WERI-Rb-1 (cell line): Measurements from ENCODE around the gene HTR1E.

ENCODE experiments used
- DNase-seq: peaks from one replicate; pipeline ENCODE4 v3.0.0-alpha.2; 2020
- H3K27ac ChIP-seq: fragments of 250-450 bp; sonication (Bioruptor Pico); 2 replicates; pipeline ENCODE4 v1.5.1; 2020; ENCODE audit warnings: mild to moderate bottlenecking, moderate library complexity
- H3K27me3 ChIP-seq: fragments of 250-450 bp; sonication (Bioruptor Pico); 2 replicates; pipeline ENCODE4 v1.5.1; 2021; ENCODE audit warnings: mild to moderate bottlenecking, low read depth, moderate library complexity; ENCODE audit not compliant: insufficient read depth, severe bottlenecking
- H3K36me3 ChIP-seq: fragments of 250-450 bp; sonication (Bioruptor Pico); 2 replicates; pipeline ENCODE4 v1.5.1; 2020; ENCODE audit warnings: mild to moderate bottlenecking, moderate library complexity
- H3K4me3 ChIP-seq: 2 replicates; pipeline ENCODE4 v1.5.1; 2011; ENCODE audit warnings: low read depth, mild to moderate bottlenecking, control low read depth, low read length
- H3K9me3 ChIP-seq: fragments of 250-450 bp; sonication (Bioruptor Pico); 2 replicates; pipeline ENCODE4 v1.5.1; 2021; ENCODE audit warnings: mild to moderate bottlenecking, moderate library complexity; ENCODE audit not compliant: severe bottlenecking
- TF ChIP-seq, protein P1 (sequence below): IDR thresholded peaks from 2 replicates; pipeline ENCODE4 v1.5.1; 2011; ENCODE audit warnings: low read depth, mild to moderate bottlenecking, control low read depth, inconsistent platforms, low read length

Gene HTR1E

GRCh38 chr6:86943819-86944407 is 6.6 kb downstream of the HTR1E start:
- Histone ChIP-seq H3K36me3 (no peaks in the 10 kb centered on the region), H3K4me3 (no peak overlapping the region), H3K9me3 (no peaks in the 10 kb centered on the region), H3K27ac (no peak overlapping the region), H3K27me3 (peaks cover 45% of the 10 kb centered on the region)
- no peak for DNase-seq
- TF ChIP-seq, protein P1, sequence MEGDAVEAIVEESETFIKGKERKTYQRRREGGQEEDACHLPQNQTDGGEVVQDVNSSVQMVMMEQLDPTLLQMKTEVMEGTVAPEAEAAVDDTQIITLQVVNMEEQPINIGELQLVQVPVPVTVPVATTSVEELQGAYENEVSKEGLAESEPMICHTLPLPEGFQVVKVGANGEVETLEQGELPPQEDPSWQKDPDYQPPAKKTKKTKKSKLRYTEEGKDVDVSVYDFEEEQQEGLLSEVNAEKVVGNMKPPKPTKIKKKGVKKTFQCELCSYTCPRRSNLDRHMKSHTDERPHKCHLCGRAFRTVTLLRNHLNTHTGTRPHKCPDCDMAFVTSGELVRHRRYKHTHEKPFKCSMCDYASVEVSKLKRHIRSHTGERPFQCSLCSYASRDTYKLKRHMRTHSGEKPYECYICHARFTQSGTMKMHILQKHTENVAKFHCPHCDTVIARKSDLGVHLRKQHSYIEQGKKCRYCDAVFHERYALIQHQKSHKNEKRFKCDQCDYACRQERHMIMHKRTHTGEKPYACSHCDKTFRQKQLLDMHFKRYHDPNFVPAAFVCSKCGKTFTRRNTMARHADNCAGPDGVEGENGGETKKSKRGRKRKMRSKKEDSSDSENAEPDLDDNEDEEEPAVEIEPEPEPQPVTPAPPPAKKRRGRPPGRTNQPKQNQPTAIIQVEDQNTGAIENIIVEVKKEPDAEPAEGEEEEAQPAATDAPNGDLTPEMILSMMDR = no peak

DNA sequence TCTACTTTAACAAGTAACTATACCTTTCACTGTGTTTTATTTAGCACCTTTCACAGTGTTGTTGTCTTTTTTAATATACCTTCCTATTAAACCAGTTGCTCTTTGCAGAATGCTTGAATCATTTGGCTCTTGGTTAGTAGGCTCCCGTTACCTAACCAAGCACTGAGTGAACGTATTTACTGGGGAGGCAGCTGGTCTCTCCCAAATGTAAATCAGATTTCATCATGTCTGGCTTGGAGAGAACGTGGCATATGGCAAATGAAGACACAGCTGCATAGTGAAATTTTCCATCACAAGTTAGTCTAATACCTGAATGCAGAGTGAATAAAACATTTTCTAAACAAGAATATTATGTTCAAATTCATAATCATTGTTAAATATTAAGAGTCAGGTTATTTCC is 12.4 kb downstream of the HTR1E start:
- no peaks in the 10 kb centered on the region for H3K36me3 ChIP-seq
- TF ChIP-seq, protein P1 = no peak
- no peak overlapping the region for H3K27ac ChIP-seq
- peaks cover 12% of the 10 kb centered on the region for H3K27me3 ChIP-seq
- H3K4me3 ChIP-seq = no peak overlapping the region
- no peak for DNase-seq
- no peaks in the 10 kb centered on the region for H3K9me3 ChIP-seq

GRCh38 chr6:86952991-86953390 is 15.7 kb downstream of the HTR1E start:
- H3K9me3 ChIP-seq = no peaks in the 10 kb centered on the region
- H3K27ac ChIP-seq = no peak overlapping the region
- H3K27me3 ChIP-seq = peaks cover 15% of the 10 kb centered on the region
- H3K4me3 ChIP-seq = no peak overlapping the region
- no peaks in the 10 kb centered on the region for H3K36me3 ChIP-seq
- no peak for DNase-seq
- TF ChIP-seq, protein P1 = no peak

DNA sequence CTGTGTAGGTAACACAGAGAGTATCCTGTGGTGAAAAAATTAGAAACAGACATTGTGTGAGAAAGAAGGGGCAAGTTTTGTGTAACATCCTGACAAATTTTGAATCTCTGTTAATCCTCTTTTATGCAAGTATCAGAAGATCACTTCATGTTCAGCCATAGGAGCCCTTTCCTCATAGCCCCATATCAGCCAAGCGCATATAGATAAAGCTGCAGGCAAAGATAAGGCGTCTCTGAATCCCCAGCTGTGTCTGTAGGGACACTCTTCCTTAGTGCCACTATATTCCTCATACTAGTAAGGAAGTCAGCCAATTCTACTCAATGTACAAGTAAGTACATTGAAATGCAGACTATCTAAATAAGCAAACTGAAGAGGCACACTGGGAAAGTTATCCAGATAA is 22.3 kb downstream of the HTR1E start:
- Histone ChIP-seq H3K4me3 (no peak overlapping the region), H3K9me3 (no peaks in the 10 kb centered on the region), H3K27ac (no peak overlapping the region), H3K36me3 (no peaks in the 10 kb centered on the region), H3K27me3 (peaks cover 4% of the 10 kb centered on the region)
- TF ChIP-seq, protein P1 = no peak
- no peak for DNase-seq

GRCh38 chr6:86961455-86962200 is 24.3 kb downstream of the HTR1E start:
- TF ChIP-seq, protein P1 = no peak
- DNase-seq = no peak
- H3K27ac ChIP-seq = no peak overlapping the region
- peaks cover 18% of the 10 kb centered on the region for H3K27me3 ChIP-seq
- no peak overlapping the region for H3K4me3 ChIP-seq
- H3K36me3 ChIP-seq = no peaks in the 10 kb centered on the region
- H3K9me3 ChIP-seq = no peaks in the 10 kb centered on the region
